Endothelial cell (in vitro differentiated cells): ENCODE measurements around the gene UNC93B1. TPM values are rescaled to one million over a fixed set of nuclear protein-coding genes. Genes with fewer than 3 reads are reported as not detected.

Source experiments
- DNase-seq: peaks from one replicate; pipeline ENCODE4 v3.0.0; 2021; ENCODE audit warnings: low spot score
- H3K27ac Mint-ChIP-seq: one replicate; pipeline ENCODE4 v1.8.0; 2021; ENCODE audit warnings: mixed read lengths, inconsistent platforms; ENCODE audit not compliant: unreplicated experiment
- H3K27me3 Mint-ChIP-seq: one replicate; pipeline ENCODE4 v1.8.0; 2021; ENCODE audit warnings: mild to moderate bottlenecking, moderate library complexity, mixed read lengths, inconsistent platforms; ENCODE audit not compliant: unreplicated experiment
- H3K36me3 Mint-ChIP-seq: one replicate; pipeline ENCODE4 v1.8.0; 2021; ENCODE audit warnings: mild to moderate bottlenecking, low read depth, mixed read lengths, inconsistent platforms; ENCODE audit not compliant: unreplicated experiment
- H3K4me1 Mint-ChIP-seq: one replicate; pipeline ENCODE4 v1.8.0; 2021; ENCODE audit warnings: mild to moderate bottlenecking, mixed read lengths, inconsistent platforms; ENCODE audit not compliant: unreplicated experiment
- H3K4me3 Mint-ChIP-seq: one replicate; pipeline ENCODE4 v1.8.0; 2021; ENCODE audit warnings: mild to moderate bottlenecking, mixed read lengths, inconsistent platforms; ENCODE audit not compliant: unreplicated experiment
- H3K9me3 Mint-ChIP-seq: one replicate; pipeline ENCODE4 v1.8.0; 2021; ENCODE audit warnings: mixed read lengths, inconsistent platforms; ENCODE audit not compliant: unreplicated experiment
- total RNA-seq: library from RNA; stranded (reverse); fragmentation: NEBNext Ultra II Directional; extraction: Animal tissue kit (Norgen Biotek cat#: 25700); gene quantifications from one replicate; pipeline ENCODE4 v1.2.1, GENCODE V29; 2021; ENCODE audit not compliant: unreplicated experiment
- TF ChIP-seq, protein P1 (sequence below): fragments of 200-600 bp; sonication (generic); IDR thresholded peaks from one replicate; pipeline ENCODE4 v1.5.0; 2021; ENCODE audit warnings: antibody characterized with exemption; ENCODE audit not compliant: unreplicated experiment

UNC93B1 gene
- total RNA-seq, 1 donor from 2014 or later: 13.1 TPM

DNA sequence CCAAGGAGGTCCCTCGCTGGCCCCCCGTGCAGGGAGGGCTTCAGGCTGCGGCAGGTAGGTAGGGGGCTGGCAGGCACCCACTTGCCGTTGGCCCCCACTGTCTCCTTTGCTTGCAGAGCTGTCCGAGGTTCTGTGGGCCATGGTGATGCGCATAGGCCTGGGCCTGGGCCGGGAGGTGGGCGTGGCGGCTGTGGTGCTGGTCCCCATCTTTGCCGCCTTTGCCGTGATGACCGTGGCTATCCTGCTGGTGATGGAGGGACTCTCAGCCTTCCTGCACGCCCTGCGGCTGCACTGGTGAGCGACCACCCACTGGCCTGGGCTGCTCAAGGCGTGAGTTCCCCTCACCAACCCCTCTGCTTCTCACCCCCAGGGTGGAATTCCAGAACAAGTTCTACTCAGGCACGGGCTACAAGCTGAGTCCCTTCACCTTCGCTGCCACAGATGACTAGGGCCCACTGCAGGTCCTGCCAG lies 46.5 kb upstream of the UNC93B1 start:
- H3K27me3 Mint-ChIP-seq: peaks cover 27% of the 10 kb centered on the region
- H3K4me3 Mint-ChIP-seq: no peak overlapping the region
- TF ChIP-seq, protein P1, sequence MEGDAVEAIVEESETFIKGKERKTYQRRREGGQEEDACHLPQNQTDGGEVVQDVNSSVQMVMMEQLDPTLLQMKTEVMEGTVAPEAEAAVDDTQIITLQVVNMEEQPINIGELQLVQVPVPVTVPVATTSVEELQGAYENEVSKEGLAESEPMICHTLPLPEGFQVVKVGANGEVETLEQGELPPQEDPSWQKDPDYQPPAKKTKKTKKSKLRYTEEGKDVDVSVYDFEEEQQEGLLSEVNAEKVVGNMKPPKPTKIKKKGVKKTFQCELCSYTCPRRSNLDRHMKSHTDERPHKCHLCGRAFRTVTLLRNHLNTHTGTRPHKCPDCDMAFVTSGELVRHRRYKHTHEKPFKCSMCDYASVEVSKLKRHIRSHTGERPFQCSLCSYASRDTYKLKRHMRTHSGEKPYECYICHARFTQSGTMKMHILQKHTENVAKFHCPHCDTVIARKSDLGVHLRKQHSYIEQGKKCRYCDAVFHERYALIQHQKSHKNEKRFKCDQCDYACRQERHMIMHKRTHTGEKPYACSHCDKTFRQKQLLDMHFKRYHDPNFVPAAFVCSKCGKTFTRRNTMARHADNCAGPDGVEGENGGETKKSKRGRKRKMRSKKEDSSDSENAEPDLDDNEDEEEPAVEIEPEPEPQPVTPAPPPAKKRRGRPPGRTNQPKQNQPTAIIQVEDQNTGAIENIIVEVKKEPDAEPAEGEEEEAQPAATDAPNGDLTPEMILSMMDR: no peak
- H3K4me1 Mint-ChIP-seq: peaks cover 15% of the 10 kb centered on the region
- no peak for DNase-seq
- peaks cover 27% of the 10 kb centered on the region for H3K36me3 Mint-ChIP-seq
- H3K9me3 Mint-ChIP-seq: no peaks in the 10 kb centered on the region
- H3K27ac Mint-ChIP-seq: peak overlapping the region; percentile 6

DNA sequence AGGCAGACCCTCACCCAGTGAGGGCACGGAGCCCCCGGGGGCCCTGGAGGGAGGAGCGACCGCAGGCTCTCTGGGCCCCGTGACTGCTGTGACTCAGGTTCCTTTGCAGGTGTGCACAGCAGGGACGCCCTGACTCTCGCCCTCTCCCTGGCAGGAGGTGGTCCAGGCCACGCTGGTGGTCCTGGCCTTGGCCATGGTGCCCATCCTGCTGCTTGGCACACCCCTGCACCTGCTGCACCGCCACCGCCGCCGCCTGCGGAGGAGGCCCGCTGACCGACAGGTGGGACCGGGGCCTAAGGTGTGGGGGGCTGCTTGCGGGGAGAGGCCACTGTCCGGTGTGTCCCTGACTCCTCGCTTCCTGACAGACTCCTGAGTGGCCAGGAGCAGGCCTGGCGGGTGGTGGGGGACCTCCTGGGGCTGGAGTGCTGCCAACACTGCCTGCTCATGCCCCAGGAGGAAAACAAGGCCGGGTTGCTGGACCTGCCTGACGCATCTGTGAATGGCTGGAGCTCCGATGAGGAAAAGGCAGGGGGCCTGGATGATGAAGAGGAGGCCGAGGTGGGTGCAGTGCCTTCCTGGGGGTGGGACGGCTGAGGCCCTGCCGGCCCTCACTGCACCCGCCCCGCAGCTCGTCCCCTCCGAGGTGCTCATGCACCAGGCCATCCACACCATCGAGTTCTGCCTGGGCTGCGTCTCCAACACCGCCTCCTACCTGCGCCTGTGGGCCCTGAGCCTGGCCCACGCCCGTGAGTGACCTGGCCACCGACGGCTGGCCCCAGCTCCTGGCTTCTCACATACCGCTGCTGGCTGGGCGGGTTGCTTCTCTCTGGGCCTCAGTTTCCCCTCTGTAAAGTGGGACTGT lies 45.8 kb upstream of the UNC93B1 start:
- no peak for DNase-seq
- no peak overlapping the region for H3K27ac Mint-ChIP-seq

DNA sequence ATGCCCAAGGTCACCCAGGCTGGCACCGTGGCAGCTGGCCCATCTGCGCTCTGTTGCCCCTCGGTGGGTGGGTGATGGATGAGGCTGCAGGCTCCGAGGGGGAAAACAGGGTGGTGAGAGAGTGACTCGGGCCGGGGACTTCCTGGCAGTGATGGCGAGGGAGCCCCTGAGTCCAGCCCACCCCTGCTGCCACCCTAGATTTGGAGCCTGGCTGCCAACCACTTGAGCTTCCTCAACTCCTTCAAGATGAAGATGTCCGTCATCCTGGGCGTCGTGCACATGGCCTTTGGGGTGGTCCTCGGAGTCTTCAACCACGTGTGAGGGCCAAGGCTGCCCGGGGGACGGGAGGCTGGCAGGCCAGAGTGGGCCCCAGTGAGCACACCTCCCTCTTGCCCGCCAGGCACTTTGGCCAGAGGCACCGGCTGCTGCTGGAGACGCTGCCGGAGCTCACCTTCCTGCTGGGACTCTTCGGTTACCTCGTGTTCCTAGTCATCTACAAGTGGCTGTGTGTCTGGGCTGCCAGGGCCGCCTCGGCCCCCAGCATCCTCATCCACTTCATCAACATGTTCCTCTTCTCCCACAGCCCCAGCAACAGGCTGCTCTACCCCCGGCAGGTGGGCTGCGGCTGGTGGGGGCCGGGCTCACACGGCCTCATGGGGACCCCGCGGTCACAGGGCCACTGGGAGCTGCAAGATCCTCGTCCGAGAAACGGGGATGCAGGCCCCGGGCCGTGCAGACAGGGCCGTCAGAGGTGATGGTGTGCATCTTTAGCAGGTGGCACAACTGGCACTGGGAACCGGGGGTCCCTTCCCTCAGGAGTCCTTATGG lies 45.0 kb upstream of the UNC93B1 start:
- TF ChIP-seq, protein P1: no peak
- Mint-ChIP-seq H3K9me3 (no peaks in the 10 kb centered on the region), H3K27me3 (peaks cover 27% of the 10 kb centered on the region), H3K4me3 (no peak overlapping the region), H3K4me1 (peaks cover 15% of the 10 kb centered on the region), H3K36me3 (peaks cover 27% of the 10 kb centered on the region), H3K27ac (no peak overlapping the region)
- DNase-seq: no peak

More for the DNA sequence above, 45.8 kb upstream of the UNC93B1 start:
- Mint-ChIP-seq H3K9me3 (no peaks in the 10 kb centered on the region), H3K27me3 (peaks cover 29% of the 10 kb centered on the region), H3K4me1 (peaks cover 15% of the 10 kb centered on the region), H3K36me3 (peaks cover 27% of the 10 kb centered on the region), H3K4me3 (no peak overlapping the region)
- TF ChIP-seq, protein P1: no peak

DNA sequence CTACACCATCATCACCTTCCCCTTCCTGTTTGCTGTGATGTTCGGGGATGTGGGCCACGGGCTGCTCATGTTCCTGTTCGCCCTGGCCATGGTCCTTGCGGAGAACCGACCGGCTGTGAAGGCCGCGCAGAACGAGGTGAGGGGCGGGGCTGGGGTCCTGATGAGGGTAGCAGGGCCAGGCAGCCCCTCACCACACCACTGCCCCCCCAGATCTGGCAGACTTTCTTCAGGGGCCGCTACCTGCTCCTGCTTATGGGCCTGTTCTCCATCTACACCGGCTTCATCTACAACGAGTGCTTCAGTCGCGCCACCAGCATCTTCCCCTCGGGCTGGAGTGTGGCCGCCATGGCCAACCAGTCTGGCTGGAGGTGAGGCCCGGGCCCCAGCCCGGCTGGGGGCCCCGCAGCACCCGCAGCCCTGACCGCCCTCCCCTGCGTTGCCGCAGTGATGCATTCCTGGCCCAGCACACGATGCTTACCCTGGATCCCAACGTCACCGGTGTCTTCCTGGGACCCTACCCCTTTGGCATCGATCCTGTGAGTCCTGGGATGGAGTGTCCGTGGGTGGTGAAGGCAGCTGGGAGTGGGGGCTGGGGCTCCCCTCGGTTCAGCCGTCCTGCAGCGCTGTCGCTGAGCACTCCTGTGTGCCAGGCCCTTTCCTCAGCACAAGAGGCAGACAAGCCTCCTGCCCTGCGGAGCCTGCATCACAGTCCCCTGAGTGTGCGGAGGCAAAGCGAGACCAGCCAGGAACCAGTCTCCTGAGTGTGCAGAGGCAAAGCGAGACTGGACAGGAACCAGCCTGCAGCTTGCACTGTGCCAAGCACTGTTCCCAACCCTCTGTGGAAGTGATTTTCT lies 43.8 kb upstream of the UNC93B1 start:
- peaks cover 16% of the 10 kb centered on the region for H3K36me3 Mint-ChIP-seq
- no peak for DNase-seq
- no peak overlapping the region for H3K4me3 Mint-ChIP-seq
- H3K27me3 Mint-ChIP-seq: peaks cover 17% of the 10 kb centered on the region
- no peak overlapping the region for H3K27ac Mint-ChIP-seq
- TF ChIP-seq, protein P1: no peak
- H3K4me1 Mint-ChIP-seq: peaks cover 10% of the 10 kb centered on the region
- H3K9me3 Mint-ChIP-seq: no peaks in the 10 kb centered on the region
